Stomach (tissue), 4 donors: ENCODE results near the gene GADL1.

ENCODE experiments used
- EP300 ChIP-seq: sonication (generic); formaldehyde crosslinking; IDR thresholded peaks from one replicate; pipeline ENCODE4 v1.6.1; 2017; ENCODE audit warnings: antibody characterized with exemption
- POLR2A ChIP-seq, 4 donors: fragments of 450-650 bp; IDR thresholded peaks; one replicate each; pipeline ENCODE4 v1.6.1; 2016; ENCODE audit warnings: antibody characterized with exemption in 4 of 4, control low read depth in 2 of 4, mild to moderate bottlenecking in 1 of 4, moderate library complexity in 1 of 4
- POLR2AphosphoS5 ChIP-seq, 3 donors: sonication (generic); formaldehyde crosslinking; IDR thresholded peaks; one replicate each; pipeline ENCODE4 v1.6.1; 2016; ENCODE audit warnings: antibody characterized with exemption in 3 of 3
- TF ChIP-seq, protein P1 (sequence below), 7 experiments: fragments of 450-650 bp in 4 of 7; fragments of 200-600 bp in 3 of 7; sonication (generic) in 3 of 7; IDR thresholded peaks; one replicate each; pipeline ENCODE4 v1.5.1; 2016 to 2019; ENCODE audit warnings: antibody characterized with exemption in 7 of 7, control low read depth in 2 of 7, mild to moderate bottlenecking in 1 of 7

DNA sequence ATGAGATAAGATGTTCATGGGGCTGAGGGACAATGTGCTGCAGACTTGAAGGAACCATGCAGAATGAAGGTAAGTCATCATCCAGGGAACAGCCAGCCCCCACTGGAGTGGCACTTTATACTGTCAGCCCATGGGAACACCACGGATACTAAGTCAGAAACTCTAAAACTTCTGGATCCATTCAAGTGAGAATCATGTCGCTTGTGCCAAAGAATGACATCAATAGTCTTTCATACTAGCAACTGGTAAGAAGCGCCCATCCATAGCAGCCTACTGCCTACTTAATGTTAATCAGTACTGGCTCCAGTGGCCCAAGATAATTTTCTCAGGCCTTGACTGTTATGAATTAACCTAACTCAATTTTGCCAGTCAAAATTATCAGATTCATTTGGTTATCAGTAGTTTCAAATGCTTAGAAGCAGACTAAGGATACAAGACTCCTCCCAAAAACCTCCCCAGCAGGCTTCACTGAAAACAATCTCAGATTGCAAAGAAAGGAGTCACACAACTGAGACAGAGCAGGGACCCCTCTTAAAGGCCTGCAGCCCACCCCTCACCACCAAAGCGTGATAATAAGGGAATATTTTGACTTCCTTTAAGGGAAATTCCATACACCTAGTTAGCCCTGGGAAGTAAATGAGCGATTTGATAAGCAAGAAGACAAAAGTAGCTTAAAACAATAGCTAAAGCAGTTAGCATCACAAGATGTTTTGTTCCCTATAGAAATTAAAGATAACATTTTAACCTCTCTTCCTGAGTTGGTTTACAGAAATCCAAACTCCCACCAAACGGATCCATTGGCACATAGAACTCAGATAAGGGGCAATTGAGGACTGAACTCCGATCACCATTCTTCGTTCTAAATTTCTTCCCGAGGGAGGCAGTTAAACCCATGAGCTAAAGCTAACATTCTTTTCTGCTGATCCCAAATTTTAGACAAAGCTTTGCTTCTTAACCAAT lies 189.2 kb downstream of the GADL1 start:
- TF ChIP-seq POLR2AphosphoS5 (IDR thresholded peaks at IDR 0.05) (no peak), POLR2A (IDR thresholded peaks at IDR 0.05) (no peak), EP300 (no peak)
- TF ChIP-seq, protein P1, sequence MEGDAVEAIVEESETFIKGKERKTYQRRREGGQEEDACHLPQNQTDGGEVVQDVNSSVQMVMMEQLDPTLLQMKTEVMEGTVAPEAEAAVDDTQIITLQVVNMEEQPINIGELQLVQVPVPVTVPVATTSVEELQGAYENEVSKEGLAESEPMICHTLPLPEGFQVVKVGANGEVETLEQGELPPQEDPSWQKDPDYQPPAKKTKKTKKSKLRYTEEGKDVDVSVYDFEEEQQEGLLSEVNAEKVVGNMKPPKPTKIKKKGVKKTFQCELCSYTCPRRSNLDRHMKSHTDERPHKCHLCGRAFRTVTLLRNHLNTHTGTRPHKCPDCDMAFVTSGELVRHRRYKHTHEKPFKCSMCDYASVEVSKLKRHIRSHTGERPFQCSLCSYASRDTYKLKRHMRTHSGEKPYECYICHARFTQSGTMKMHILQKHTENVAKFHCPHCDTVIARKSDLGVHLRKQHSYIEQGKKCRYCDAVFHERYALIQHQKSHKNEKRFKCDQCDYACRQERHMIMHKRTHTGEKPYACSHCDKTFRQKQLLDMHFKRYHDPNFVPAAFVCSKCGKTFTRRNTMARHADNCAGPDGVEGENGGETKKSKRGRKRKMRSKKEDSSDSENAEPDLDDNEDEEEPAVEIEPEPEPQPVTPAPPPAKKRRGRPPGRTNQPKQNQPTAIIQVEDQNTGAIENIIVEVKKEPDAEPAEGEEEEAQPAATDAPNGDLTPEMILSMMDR (IDR thresholded peaks at IDR 0.05) = no peak
